WERI-Rb-1 (cell line): ENCODE measurements around the gene SIRT3.
"Not testable (repeated sequence)": the region's sequence is repeated elsewhere in the genome, so short reads cannot be mapped to it uniquely, and the experiment has no call there.

Experiments used
- DNase-seq: peaks from one replicate; pipeline ENCODE4 v3.0.0-alpha.2; 2020
- H3K27ac ChIP-seq: fragments of 250-450 bp; sonication (Bioruptor Pico); 2 replicates; pipeline ENCODE4 v1.5.1; 2020; ENCODE audit warnings: mild to moderate bottlenecking, moderate library complexity
- H3K27me3 ChIP-seq: fragments of 250-450 bp; sonication (Bioruptor Pico); 2 replicates; pipeline ENCODE4 v1.5.1; 2021; ENCODE audit warnings: mild to moderate bottlenecking, low read depth, moderate library complexity; ENCODE audit not compliant: insufficient read depth, severe bottlenecking
- H3K36me3 ChIP-seq: fragments of 250-450 bp; sonication (Bioruptor Pico); 2 replicates; pipeline ENCODE4 v1.5.1; 2020; ENCODE audit warnings: mild to moderate bottlenecking, moderate library complexity
- H3K4me3 ChIP-seq: 2 replicates; pipeline ENCODE4 v1.5.1; 2011; ENCODE audit warnings: low read depth, mild to moderate bottlenecking, control low read depth, low read length
- H3K9me3 ChIP-seq: fragments of 250-450 bp; sonication (Bioruptor Pico); 2 replicates; pipeline ENCODE4 v1.5.1; 2021; ENCODE audit warnings: mild to moderate bottlenecking, moderate library complexity; ENCODE audit not compliant: severe bottlenecking
- CTCF ChIP-seq: IDR thresholded peaks from 2 replicates; pipeline ENCODE4 v1.5.1; 2011; ENCODE audit warnings: low read depth, mild to moderate bottlenecking, control low read depth, inconsistent platforms, low read length

Gene SIRT3

DNA sequence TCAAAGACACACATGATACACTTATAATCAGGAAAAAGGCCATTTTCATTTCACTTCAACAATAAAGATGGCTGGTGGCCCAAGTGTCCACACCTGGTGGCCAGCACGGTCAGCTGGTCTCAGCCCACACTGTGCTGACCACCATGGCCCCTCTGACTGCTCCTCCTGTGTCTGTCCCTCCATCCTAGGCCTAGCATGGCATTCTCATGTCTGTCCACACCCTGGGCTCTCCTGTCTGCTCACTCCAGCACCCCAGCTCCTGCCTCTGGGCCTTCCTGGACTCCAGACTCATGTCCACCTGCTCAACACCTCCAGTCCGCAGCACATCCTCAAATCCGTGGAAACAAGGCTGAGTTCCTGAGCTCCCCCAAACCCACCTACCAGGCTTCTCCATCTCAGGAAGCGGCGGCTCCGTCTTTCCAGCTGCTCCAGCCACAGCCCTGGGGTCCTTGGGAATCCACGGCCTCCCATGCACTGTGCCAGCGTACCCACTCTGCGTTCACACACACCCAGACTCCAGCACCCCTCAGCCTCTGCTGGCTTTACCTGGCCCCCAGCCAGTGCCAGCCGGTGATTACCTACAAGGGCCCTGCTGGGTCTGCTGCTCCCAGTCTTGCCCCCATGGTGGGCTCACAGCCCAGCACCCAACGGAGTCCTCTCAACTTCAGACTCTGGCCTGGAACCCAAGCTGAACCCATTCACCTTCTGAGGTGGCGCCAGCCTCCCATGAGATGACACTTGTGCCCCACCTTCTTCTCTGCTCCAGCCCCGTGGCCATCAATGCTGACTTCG is 13.9 kb downstream of the SIRT3 start:
- no peak for TF ChIP-seq CTCF
- H3K27me3 ChIP-seq: no peaks in the 10 kb centered on the region
- DNase-seq: no peak
- no peaks in the 10 kb centered on the region for H3K9me3 ChIP-seq
- H3K4me3 ChIP-seq: no peak overlapping the region
- no peak overlapping the region for H3K27ac ChIP-seq
- H3K36me3 ChIP-seq: peaks cover 6% of the 10 kb centered on the region; the same call in 1 of the 2 replicates

GRCh38 chr11:221539-221938 is 14.6 kb downstream of the SIRT3 start:
- Histone ChIP-seq H3K36me3 (peaks cover 6% of the 10 kb centered on the region; the same call in 1 of the 2 replicates), H3K27ac (no peak overlapping the region), H3K27me3 (no peaks in the 10 kb centered on the region), H3K9me3 (no peaks in the 10 kb centered on the region), H3K4me3 (no peak overlapping the region)
- no peak for DNase-seq
- TF ChIP-seq CTCF: no peak

GRCh38 chr11:220641-221215 is 15.4 kb downstream of the SIRT3 start:
- not testable (repeated sequence) for H3K27ac ChIP-seq, DNase-seq, H3K27me3 ChIP-seq, H3K9me3 ChIP-seq, H3K4me3 ChIP-seq
- peaks cover 12% of the 10 kb centered on the region for H3K36me3 ChIP-seq

GRCh38 chr11:218815-219593 is 17.1 kb downstream of the SIRT3 start:
- no peak for TF ChIP-seq CTCF
- peaks cover 27% of the 10 kb centered on the region for H3K36me3 ChIP-seq
- peak overlapping the region; percentile 80 for H3K27ac ChIP-seq
- no peak for DNase-seq
- no peak overlapping the region for H3K4me3 ChIP-seq
- no peaks in the 10 kb centered on the region for H3K27me3 ChIP-seq
- no peaks in the 10 kb centered on the region for H3K9me3 ChIP-seq

DNA sequence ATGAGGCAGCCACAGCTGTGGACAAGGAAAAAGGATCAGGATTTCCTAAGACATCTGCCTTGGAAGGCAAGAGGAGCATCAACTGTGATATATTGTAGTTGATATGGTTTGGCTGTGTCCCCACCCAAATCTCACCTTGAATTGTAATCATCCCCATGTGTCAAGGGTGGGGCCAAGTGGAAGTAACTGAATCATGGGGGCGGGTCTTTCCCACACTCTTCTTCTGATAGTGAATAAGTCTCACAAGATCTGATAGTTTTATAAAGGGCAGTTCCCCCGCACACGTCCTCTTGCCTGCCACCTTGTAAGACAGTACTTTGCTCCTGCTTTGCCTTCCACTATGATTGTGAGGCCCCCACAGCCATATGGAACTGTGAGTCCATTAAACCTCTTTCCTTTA is 18.4 kb downstream of the SIRT3 start:
- Histone ChIP-seq H3K4me3 (no peak overlapping the region), H3K27ac (peak overlapping the region; percentile 80), H3K36me3 (peaks cover 40% of the 10 kb centered on the region), H3K9me3 (no peaks in the 10 kb centered on the region), H3K27me3 (no peaks in the 10 kb centered on the region)
- no peak for TF ChIP-seq CTCF
- no peak for DNase-seq
